Liver (tissue), 9 donors: ENCODE measurements around the gene RASSF9. TPM values are rescaled to one million over a fixed set of nuclear protein-coding genes. Genes with fewer than 3 reads are reported as not detected.

Experiments used
- DNase-seq: peaks from one replicate; pipeline ENCODE4 v3.0.0-alpha.2; 2017; ENCODE audit warnings: low spot score
- H3K27ac ChIP-seq, 2 donors: one replicate each; pipeline ENCODE4 v1.7.0; 2013; ENCODE audit warnings: inconsistent platforms in 2 of 2, low read length in 2 of 2, control low read depth in 1 of 2, low read depth in 1 of 2, mild to moderate bottlenecking in 1 of 2
- H3K27me3 ChIP-seq, 4 donors: one replicate each; pipeline versions ENCODE4 v1.6.1 to v1.7.0; 2013; ENCODE audit warnings: low read length in 3 of 4, inconsistent platforms in 1 of 4, mild to moderate bottlenecking in 1 of 4, moderate library complexity in 1 of 4; ENCODE audit not compliant: control insufficient read depth in 4 of 4, insufficient read depth in 4 of 4
- H3K36me3 ChIP-seq, 4 donors: one replicate each; pipeline versions ENCODE4 v1.6.1 to v1.7.0; 2013; ENCODE audit warnings: low read length in 3 of 4, mild to moderate bottlenecking in 3 of 4, low read depth in 1 of 4, moderate library complexity in 1 of 4; ENCODE audit not compliant: control insufficient read depth in 4 of 4, insufficient read depth in 3 of 4
- H3K4me1 ChIP-seq, 4 donors: one replicate each; pipeline versions ENCODE4 v1.6.1 to v1.7.0; 2013; ENCODE audit warnings: low read length in 3 of 4, mild to moderate bottlenecking in 3 of 4, moderate library complexity in 1 of 4; ENCODE audit not compliant: control insufficient read depth in 4 of 4, insufficient read depth in 4 of 4
- H3K4me3 ChIP-seq, 3 donors: one replicate each; pipeline versions ENCODE4 v1.6.1 to v1.7.0; 2013; ENCODE audit warnings: low read length in 3 of 3, control low read depth in 1 of 3, low read depth in 1 of 3, mild to moderate bottlenecking in 1 of 3
- H3K9ac ChIP-seq, 2 donors: one replicate each; pipeline ENCODE4 v1.7.0; 2013; ENCODE audit warnings: low read length in 2 of 2, mild to moderate bottlenecking in 2 of 2, moderate library complexity in 2 of 2, control low read depth in 1 of 2, low read depth in 1 of 2
- H3K9me3 ChIP-seq, 4 donors: one replicate each; pipeline versions ENCODE4 v1.6.1 to v1.7.0; 2013; ENCODE audit warnings: low read length in 3 of 4; ENCODE audit not compliant: control insufficient read depth in 4 of 4
- EGR1 ChIP-seq, 2 donors: IDR thresholded peaks; 2 replicates each; pipeline ENCODE4 v1.6.1; 2016 to 2018; ENCODE audit warnings: antibody characterized with exemption in 2 of 2, low read depth in 2 of 2
- FOXA1 ChIP-seq: IDR thresholded peaks from 2 replicates; pipeline ENCODE4 v1.6.1; 2016; ENCODE audit warnings: antibody characterized with exemption
- FOXA2 ChIP-seq: IDR thresholded peaks from 2 replicates; pipeline ENCODE4 v1.6.1; 2016; ENCODE audit warnings: antibody characterized with exemption
- GABPA ChIP-seq, 2 donors: IDR thresholded peaks in 1 of 2; conservative IDR thresholded peaks in 1 of 2; 2 replicates each; pipeline ENCODE4 v1.6.1; 2016; ENCODE audit warnings: antibody characterized with exemption in 2 of 2, mild to moderate bottlenecking in 1 of 2, moderate library complexity in 1 of 2
- HNF4A ChIP-seq, 2 donors: conservative IDR thresholded peaks; 2 replicates each; pipeline ENCODE4 v1.6.1; 2016; ENCODE audit warnings: antibody characterized with exemption in 2 of 2, mild to moderate bottlenecking in 2 of 2
- HNF4G ChIP-seq: IDR thresholded peaks from 2 replicates; pipeline ENCODE4 v1.6.1; 2016; ENCODE audit warnings: antibody characterized with exemption
- JUND ChIP-seq, 2 donors: IDR thresholded peaks; 2 replicates each; pipeline ENCODE4 v1.6.1; 2016; ENCODE audit warnings: antibody characterized with exemption in 2 of 2
- MAX ChIP-seq: IDR thresholded peaks from 2 replicates; pipeline ENCODE4 v1.6.1; 2016; ENCODE audit warnings: antibody characterized with exemption
- NR2F2 ChIP-seq: IDR thresholded peaks from 2 replicates; pipeline ENCODE4 v1.6.1; 2016; ENCODE audit warnings: antibody characterized with exemption
- RAD21 ChIP-seq, 2 donors: IDR thresholded peaks; 2 replicates each; pipeline ENCODE4 v1.6.1; 2016; ENCODE audit warnings: antibody characterized with exemption in 2 of 2, mild to moderate bottlenecking in 2 of 2
- RXRA ChIP-seq, 2 donors: IDR thresholded peaks; 2 replicates each; pipeline ENCODE4 v1.6.1; 2017 to 2018; ENCODE audit warnings: antibody characterized with exemption in 2 of 2, mild to moderate bottlenecking in 1 of 2
- SP1 ChIP-seq: IDR thresholded peaks from 2 replicates; pipeline ENCODE4 v1.6.1; 2018; ENCODE audit warnings: antibody characterized with exemption, mild to moderate bottlenecking
- TAF1 ChIP-seq: conservative IDR thresholded peaks from 2 replicates; pipeline ENCODE4 v1.6.1; 2016; ENCODE audit warnings: antibody characterized with exemption, mild to moderate bottlenecking
- YY1 ChIP-seq: IDR thresholded peaks from 2 replicates; pipeline ENCODE4 v1.6.1; 2016; ENCODE audit warnings: antibody characterized with exemption, mild to moderate bottlenecking
- polyA plus RNA-seq, 2 donors: library from polyadenylated mRNA; stranded (reverse) in 1 of 2; unstranded in 1 of 2; fragments of 200-250 nt in 1 of 2; fragments of >200 nt in 1 of 2; fragmentation: Nextera tagmentation in 1 of 2; extraction: Ambion mirVana in 1 of 2; gene quantifications; one replicate each; pipeline versions ENCODE4 v1.2.1 to v1.2.3, GENCODE V29; 2013 to 2015
- total RNA-seq, 2 donors: library from RNA; depleted of rRNA; stranded (reverse); fragments of >200 nt; gene quantifications; one replicate each; pipeline ENCODE4 v1.2.3, GENCODE V29; 2014
- TF ChIP-seq, protein P1 (sequence below): IDR thresholded peaks from 2 replicates; pipeline ENCODE4 v1.6.1; 2016; ENCODE audit warnings: antibody characterized with exemption
- TF ChIP-seq, protein P2 (sequence below): IDR thresholded peaks from 2 replicates; pipeline ENCODE4 v1.6.1; 2016; ENCODE audit warnings: antibody characterized with exemption
- TF ChIP-seq, protein P3 (sequence below): fragments of 150-350 bp; IDR thresholded peaks from 2 replicates; pipeline ENCODE4 v1.5.1; 2017; ENCODE audit warnings: improper control_type of control experiment, low read depth, low read length; ENCODE audit not compliant: missing input control
- TF ChIP-seq, protein P4 (sequence below): IDR thresholded peaks from 2 replicates; pipeline ENCODE4 v1.6.1; 2016; ENCODE audit warnings: antibody characterized with exemption, mild to moderate bottlenecking
- donor health status: healthy.
- donor health status: healthy.
- donor health status: healthy.
- donor health status: healthy.
- donor health status: healthy.

Gene RASSF9
- total and polyA plus RNA-seq, 4 donors, result 0.33 to 1.0 (median 0.59) TPM

DNA sequence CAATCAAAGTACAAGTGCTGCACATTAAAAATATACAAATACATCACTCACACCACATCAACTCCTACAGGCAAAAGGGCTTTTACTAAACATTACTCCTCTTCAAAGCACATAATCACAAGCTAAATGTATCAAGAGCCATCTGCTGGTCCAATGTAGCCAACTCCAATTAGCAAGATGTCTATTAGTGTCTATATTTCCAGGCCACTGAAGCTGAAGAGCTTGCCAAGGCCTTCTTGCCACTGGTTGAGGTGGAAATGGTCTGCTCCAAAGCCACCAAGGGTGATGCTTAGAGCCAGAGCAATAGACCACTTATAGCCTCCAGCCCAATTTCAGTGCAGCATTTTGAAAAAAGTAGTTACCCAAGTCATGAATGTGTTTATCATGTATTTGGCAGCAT lies 54.4 kb downstream of the RASSF9 start:
- no peaks in the 10 kb centered on the region for H3K9me3 ChIP-seq
- no peak overlapping the region for H3K4me3 ChIP-seq
- no peak overlapping the region for H3K27ac ChIP-seq
- no peaks in the 10 kb centered on the region for H3K36me3 ChIP-seq
- peaks cover 0 to 3% (median 0%) of the 10 kb centered on the region in 4 donors for H3K27me3 ChIP-seq
- no peaks in the 10 kb centered on the region for H3K4me1 ChIP-seq
- no peak for DNase-seq
- no peak for TF ChIP-seq YY1
- TF ChIP-seq MAX, result no peak
- TF ChIP-seq HNF4A (conservative IDR thresholded peaks at IDR 0.05), result no peak
- TF ChIP-seq NR2F2, result no peak
- TF ChIP-seq JUND (IDR thresholded peaks at IDR 0.05), result no peak
- TF ChIP-seq SP1, result no peak
- TF ChIP-seq TAF1, result no peak
- TF ChIP-seq, protein P1, sequence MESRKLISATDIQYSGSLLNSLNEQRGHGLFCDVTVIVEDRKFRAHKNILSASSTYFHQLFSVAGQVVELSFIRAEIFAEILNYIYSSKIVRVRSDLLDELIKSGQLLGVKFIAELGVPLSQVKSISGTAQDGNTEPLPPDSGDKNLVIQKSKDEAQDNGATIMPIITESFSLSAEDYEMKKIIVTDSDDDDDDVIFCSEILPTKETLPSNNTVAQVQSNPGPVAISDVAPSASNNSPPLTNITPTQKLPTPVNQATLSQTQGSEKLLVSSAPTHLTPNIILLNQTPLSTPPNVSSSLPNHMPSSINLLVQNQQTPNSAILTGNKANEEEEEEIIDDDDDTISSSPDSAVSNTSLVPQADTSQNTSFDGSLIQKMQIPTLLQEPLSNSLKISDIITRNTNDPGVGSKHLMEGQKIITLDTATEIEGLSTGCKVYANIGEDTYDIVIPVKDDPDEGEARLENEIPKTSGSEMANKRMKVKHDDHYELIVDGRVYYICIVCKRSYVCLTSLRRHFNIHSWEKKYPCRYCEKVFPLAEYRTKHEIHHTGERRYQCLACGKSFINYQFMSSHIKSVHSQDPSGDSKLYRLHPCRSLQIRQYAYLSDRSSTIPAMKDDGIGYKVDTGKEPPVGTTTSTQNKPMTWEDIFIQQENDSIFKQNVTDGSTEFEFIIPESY, result no peak
- no peak for TF ChIP-seq GABPA (IDR thresholded peaks at IDR 0.05 in 1 of 2, conservative IDR thresholded peaks at IDR 0.05 in 1 of 2)
- TF ChIP-seq, protein P2, sequence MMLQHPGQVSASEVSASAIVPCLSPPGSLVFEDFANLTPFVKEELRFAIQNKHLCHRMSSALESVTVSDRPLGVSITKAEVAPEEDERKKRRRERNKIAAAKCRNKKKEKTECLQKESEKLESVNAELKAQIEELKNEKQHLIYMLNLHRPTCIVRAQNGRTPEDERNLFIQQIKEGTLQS, result no peak
- TF ChIP-seq FOXA2, result no peak
- no peak for TF ChIP-seq RXRA (IDR thresholded peaks at IDR 0.05)
- TF ChIP-seq, protein P3, sequence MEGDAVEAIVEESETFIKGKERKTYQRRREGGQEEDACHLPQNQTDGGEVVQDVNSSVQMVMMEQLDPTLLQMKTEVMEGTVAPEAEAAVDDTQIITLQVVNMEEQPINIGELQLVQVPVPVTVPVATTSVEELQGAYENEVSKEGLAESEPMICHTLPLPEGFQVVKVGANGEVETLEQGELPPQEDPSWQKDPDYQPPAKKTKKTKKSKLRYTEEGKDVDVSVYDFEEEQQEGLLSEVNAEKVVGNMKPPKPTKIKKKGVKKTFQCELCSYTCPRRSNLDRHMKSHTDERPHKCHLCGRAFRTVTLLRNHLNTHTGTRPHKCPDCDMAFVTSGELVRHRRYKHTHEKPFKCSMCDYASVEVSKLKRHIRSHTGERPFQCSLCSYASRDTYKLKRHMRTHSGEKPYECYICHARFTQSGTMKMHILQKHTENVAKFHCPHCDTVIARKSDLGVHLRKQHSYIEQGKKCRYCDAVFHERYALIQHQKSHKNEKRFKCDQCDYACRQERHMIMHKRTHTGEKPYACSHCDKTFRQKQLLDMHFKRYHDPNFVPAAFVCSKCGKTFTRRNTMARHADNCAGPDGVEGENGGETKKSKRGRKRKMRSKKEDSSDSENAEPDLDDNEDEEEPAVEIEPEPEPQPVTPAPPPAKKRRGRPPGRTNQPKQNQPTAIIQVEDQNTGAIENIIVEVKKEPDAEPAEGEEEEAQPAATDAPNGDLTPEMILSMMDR, result no peak
- no peak for TF ChIP-seq EGR1 (IDR thresholded peaks at IDR 0.05; ENCODE audit: low read depth in 2 of 2)
- no peak for TF ChIP-seq RAD21 (IDR thresholded peaks at IDR 0.05)
- TF ChIP-seq HNF4G, result no peak
- TF ChIP-seq, protein P4, sequence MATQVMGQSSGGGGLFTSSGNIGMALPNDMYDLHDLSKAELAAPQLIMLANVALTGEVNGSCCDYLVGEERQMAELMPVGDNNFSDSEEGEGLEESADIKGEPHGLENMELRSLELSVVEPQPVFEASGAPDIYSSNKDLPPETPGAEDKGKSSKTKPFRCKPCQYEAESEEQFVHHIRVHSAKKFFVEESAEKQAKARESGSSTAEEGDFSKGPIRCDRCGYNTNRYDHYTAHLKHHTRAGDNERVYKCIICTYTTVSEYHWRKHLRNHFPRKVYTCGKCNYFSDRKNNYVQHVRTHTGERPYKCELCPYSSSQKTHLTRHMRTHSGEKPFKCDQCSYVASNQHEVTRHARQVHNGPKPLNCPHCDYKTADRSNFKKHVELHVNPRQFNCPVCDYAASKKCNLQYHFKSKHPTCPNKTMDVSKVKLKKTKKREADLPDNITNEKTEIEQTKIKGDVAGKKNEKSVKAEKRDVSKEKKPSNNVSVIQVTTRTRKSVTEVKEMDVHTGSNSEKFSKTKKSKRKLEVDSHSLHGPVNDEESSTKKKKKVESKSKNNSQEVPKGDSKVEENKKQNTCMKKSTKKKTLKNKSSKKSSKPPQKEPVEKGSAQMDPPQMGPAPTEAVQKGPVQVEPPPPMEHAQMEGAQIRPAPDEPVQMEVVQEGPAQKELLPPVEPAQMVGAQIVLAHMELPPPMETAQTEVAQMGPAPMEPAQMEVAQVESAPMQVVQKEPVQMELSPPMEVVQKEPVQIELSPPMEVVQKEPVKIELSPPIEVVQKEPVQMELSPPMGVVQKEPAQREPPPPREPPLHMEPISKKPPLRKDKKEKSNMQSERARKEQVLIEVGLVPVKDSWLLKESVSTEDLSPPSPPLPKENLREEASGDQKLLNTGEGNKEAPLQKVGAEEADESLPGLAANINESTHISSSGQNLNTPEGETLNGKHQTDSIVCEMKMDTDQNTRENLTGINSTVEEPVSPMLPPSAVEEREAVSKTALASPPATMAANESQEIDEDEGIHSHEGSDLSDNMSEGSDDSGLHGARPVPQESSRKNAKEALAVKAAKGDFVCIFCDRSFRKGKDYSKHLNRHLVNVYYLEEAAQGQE, result no peak
- no peak for TF ChIP-seq FOXA1
- no peak overlapping the region for H3K9ac ChIP-seq
